Choroid plexus epithelial cell (primary cell): ENCODE data around the gene SULT1C3.

Experiments used
- DNase-seq: peaks from one replicate; pipeline ENCODE4 v3.0.0-alpha.2; 2010; ENCODE audit warnings: low read depth
- H3K4me3 ChIP-seq: 2 replicates; pipeline ENCODE4 v1.5.1; 2011; ENCODE audit warnings: low read depth, mild to moderate bottlenecking, control low read depth, low read length, moderate library complexity
- CTCF ChIP-seq: conservative IDR thresholded peaks from 2 replicates; pipeline ENCODE4 v1.5.1; 2011; ENCODE audit warnings: low read depth, mild to moderate bottlenecking, control low read depth, inconsistent platforms, low read length, moderate library complexity

The SULT1C3 gene

DNA sequence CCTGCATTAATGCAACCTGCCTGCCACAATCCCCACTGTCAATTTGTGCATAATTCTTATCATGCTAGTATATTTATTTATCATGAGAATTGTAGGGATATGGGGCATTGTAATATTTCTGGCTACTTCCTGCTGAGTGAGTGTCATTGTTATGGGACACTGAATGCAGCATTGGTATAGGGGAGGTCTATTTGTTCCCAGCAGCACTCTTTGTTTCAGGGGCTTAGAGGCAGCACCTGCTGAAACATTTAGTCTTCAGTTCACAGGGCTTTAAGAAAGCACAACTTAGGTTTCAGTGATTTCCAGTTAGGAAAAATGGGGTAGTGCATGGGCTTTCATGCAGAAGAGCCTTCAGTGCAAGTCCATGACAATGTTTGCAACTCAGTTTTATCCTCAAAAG lies 23.6 kb downstream of the SULT1C3 start:
- H3K4me3 ChIP-seq = no peak overlapping the region
- no peak for TF ChIP-seq CTCF
- DNase-seq = no peak

DNA sequence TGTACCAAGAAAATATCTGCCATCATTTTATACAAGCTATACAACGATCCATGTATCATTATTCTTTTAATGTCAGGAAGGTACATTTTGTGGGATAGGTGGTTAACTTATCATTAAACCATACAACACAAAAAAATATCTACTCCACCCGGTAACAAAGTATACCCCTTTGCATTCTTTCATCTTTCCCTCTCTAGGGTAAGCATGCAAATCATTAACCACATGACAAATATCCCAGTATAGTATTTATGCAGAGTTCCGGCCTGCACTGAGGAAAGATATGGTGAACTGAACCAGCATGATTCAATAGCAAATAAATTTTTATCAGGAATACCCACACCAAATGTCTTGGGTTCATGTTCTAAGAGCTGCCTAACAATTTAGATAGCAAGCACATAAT lies 26.4 kb downstream of the SULT1C3 start:
- DNase-seq = no peak
- no peak overlapping the region for H3K4me3 ChIP-seq
- TF ChIP-seq CTCF = no peak

- TF ChIP-seq CTCF = no peak
- peak; percentile 85 for DNase-seq
- no peak overlapping the region for H3K4me3 ChIP-seq
Measured at GRCh38 chr2:108267101-108267500, 27.3 kb downstream of the SULT1C3 start.

GRCh38 chr2:108268001-108268400 lies 28.2 kb downstream of the SULT1C3 start:
- H3K4me3 ChIP-seq = no peak overlapping the region
- peak; percentile 86 for DNase-seq
- TF ChIP-seq CTCF = no peak

GRCh38 chr2:108270346-108270745 lies 30.6 kb downstream of the SULT1C3 start:
- DNase-seq = no peak
- no peak for TF ChIP-seq CTCF
- H3K4me3 ChIP-seq = no peak overlapping the region

DNA sequence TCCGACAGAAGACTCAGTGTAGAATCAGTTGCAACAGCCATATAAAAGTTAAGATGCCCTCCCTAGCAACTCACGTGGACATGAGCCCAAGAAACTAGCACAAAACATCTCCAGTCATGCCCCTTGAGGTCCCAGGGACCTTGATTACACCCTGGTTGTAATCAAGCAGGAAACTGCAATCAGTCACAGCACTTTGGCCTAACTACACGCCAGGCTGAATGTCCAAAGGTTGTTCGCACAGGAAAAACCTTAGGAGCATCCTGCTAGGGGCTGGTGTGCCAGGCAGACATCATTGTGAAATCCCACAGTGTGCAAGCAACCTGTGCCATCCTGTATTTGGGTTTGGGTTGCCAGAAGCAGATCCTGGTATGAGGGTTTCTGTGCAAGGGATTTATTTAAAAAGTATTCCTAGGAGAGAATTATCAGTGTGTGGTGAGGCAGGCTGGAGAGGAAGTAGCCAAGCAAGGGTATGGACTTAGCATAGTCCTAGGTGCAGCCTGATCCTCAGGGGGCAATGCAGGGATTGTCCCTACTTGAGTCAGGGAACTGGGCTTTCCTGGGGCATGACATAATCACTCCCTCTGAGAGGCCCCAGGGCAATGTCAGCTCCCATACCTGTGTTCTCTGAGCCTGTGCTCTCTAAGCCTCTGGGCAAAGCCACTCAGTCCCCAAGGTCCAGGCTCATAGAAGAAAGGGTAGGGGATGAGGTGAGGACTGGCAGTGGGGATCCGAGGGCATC lies 31.2 kb downstream of the SULT1C3 start:
- DNase-seq = no peak
- no peak overlapping the region for H3K4me3 ChIP-seq
- no peak for TF ChIP-seq CTCF

DNA sequence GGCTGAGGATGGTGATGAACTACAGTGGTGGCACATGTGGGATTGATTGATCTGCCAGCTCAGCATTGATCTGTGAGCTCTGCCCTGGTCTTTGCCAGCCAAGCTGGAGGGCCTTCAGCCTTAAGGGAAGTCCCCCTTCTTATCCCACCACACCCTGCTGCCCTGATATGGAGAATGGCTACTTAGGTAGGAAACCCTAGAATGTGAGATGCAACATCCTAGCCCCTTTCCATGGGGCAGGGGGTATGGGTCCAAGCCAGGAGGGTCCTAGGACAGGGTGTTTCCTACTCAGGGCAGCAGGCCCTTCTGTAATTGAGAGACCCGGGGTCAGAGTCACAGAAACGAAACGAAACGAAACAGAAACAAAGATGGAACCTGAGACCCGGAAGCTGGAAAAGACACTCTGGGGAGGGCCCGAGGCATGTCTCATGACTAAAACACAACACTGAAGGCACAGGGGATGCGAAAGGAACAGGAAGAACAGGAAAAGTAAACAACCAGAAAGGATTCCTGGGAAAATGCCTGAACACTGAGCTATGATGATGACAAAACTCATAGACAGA lies 32.0 kb downstream of the SULT1C3 start:
- H3K4me3 ChIP-seq = peak overlapping the region; percentile 48
- TF ChIP-seq CTCF = no peak
- peak; percentile 88 for DNase-seq
